Stomach (tissue), 9 donors: Measurements from ENCODE around the gene ERN1. TPM values are rescaled to one million over a fixed set of nuclear protein-coding genes. Genes with fewer than 3 reads are reported as not detected.
A peak's percentile ranks its signal among the peaks of the same experiment; 100 is the strongest.

ENCODE experiments used
- DNase-seq, 2 donors: peaks; one replicate each; pipeline versions ENCODE4 v3.0.0 to v3.0.0-alpha.2; 2013 to 2019
- H3K27ac ChIP-seq, 5 donors: fragments of 200-600 bp in 4 of 5; sonication (generic) in 4 of 5; one replicate each; pipeline ENCODE4 v1.5.1; 2013 to 2019; ENCODE audit warnings: mild to moderate bottlenecking in 1 of 5, moderate library complexity in 1 of 5
- H3K27me3 ChIP-seq, 3 donors: fragments of 200-600 bp; sonication (generic); one replicate each; pipeline ENCODE4 v1.5.1; 2017 to 2019; ENCODE audit warnings: mixed run types in 1 of 3
- H3K36me3 ChIP-seq, 4 donors: fragments of 200-600 bp; sonication (generic); 1 replicate in 3 of 4; 2 replicates in 1 of 4; pipeline ENCODE4 v1.5.1; 2016 to 2019
- H3K4me1 ChIP-seq, 4 donors: fragments of 200-600 bp; sonication (generic); one replicate each; pipeline ENCODE4 v1.5.1; 2016 to 2019
- H3K4me3 ChIP-seq, 4 donors: fragments of 200-600 bp; sonication (generic) in 3 of 4; one replicate each; pipeline ENCODE4 v1.5.1; 2016 to 2019; ENCODE audit warnings: mild to moderate bottlenecking in 1 of 4
- H3K9me3 ChIP-seq, 4 donors: fragments of 200-600 bp; sonication (generic); one replicate each; pipeline ENCODE4 v1.5.1; 2016 to 2019
- EP300 ChIP-seq: sonication (generic); formaldehyde crosslinking; IDR thresholded peaks from one replicate; pipeline ENCODE4 v1.6.1; 2017; ENCODE audit warnings: antibody characterized with exemption
- POLR2A ChIP-seq, 4 donors: fragments of 450-650 bp; IDR thresholded peaks; one replicate each; pipeline ENCODE4 v1.6.1; 2016; ENCODE audit warnings: antibody characterized with exemption in 4 of 4, control low read depth in 2 of 4, mild to moderate bottlenecking in 1 of 4, moderate library complexity in 1 of 4
- POLR2AphosphoS5 ChIP-seq, 3 donors: sonication (generic); formaldehyde crosslinking; IDR thresholded peaks; one replicate each; pipeline ENCODE4 v1.6.1; 2016; ENCODE audit warnings: antibody characterized with exemption in 3 of 3
- WGBS, 5 donors: extraction: QIAGEN DNeasy Blood & Tissue Kit in 3 of 5; methylation state at CpG; one replicate each; pipeline versions ENCODE4 v1.1.5 to v1.1.7; 2013 to 2018; 5-methylcytosine and 5-hydroxymethylcytosine counted together
- intact Hi-C: fragments of 100-400 bp; cut with DNase I; formaldehyde crosslinking; loops from one replicate; pipeline ENCODE4 v1.15.1; 2023; ENCODE audit warnings: low total_unique reads
- polyA plus RNA-seq, 3 donors: library from polyadenylated mRNA; stranded (reverse); fragments of 200-250 nt; gene quantifications; one replicate each; pipeline ENCODE4 v1.2.3, GENCODE V29; 2013
- total RNA-seq, 5 donors: library from RNA; depleted of rRNA; stranded (reverse); fragments of >200 nt; gene quantifications; one replicate each; pipeline versions ENCODE4 v1.1.0 to v1.2.3, GENCODE V29; 2014 to 2016
- TF ChIP-seq, protein P1 (sequence below), 7 experiments: fragments of 450-650 bp in 4 of 7; fragments of 200-600 bp in 3 of 7; sonication (generic) in 3 of 7; IDR thresholded peaks; one replicate each; pipeline ENCODE4 v1.5.1; 2016 to 2019; ENCODE audit warnings: antibody characterized with exemption in 7 of 7, control low read depth in 2 of 7, mild to moderate bottlenecking in 1 of 7
- donor health status: healthy with polysubstance abuse.
- donor health status: Bipolar disorder and iron deficiency.
- donor health status: healthy.

Gene ERN1
- total and polyA plus RNA-seq, 8 donors, result 4.1 to 76.4 (median 28.0) TPM

DNA sequence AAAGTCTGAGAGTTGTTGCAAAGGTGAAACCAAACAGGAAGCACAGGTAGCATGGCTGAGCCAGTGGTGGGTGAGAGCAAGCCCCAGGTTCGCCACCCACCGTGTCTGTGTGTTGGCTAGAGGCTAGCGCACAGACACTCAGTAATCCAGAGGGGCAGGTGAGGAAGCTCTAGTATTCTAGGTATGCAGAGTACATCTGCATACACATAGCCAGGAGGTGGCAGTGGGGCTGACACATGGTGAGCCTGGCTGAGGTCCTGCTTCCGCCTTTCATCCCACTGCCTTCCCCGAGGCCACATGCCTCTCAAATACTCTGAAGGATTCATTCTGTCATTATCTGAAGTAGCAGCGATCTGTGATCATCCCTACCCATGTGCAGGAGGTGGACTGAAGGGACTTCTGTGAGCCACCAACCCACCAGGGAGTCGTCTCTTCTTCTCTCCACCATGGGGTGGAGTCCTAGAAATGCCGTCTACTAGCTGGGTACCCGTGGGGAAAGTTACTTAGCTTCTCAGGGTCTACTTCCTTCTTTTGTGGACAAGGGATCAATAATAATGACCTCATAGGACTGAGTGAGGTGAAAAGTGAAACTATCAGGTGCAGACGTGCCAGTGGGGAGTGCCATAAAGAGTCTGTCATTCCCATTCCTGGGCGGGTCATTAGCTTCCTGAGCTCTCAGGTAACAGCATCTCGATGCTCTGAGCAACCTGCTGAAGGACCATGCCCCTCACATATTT, 73.5 kb downstream of the ERN1 start:
- DNase-seq, result peak in 1 of 2 donors; percentile 54
- WGBS, 5 donors, result 59 to 75% (median 70%) methylated on average over 12 of the region's 12 CpGs
- H3K27ac ChIP-seq, result peak overlapping the region in 1 of 5 donors; percentile 56
- no peak overlapping the region for H3K4me3 ChIP-seq
- TF ChIP-seq POLR2A (IDR thresholded peaks at IDR 0.05), result no peak
- no peak for TF ChIP-seq EP300
- TF ChIP-seq POLR2AphosphoS5 (IDR thresholded peaks at IDR 0.05), result no peak
- TF ChIP-seq, protein P1, sequence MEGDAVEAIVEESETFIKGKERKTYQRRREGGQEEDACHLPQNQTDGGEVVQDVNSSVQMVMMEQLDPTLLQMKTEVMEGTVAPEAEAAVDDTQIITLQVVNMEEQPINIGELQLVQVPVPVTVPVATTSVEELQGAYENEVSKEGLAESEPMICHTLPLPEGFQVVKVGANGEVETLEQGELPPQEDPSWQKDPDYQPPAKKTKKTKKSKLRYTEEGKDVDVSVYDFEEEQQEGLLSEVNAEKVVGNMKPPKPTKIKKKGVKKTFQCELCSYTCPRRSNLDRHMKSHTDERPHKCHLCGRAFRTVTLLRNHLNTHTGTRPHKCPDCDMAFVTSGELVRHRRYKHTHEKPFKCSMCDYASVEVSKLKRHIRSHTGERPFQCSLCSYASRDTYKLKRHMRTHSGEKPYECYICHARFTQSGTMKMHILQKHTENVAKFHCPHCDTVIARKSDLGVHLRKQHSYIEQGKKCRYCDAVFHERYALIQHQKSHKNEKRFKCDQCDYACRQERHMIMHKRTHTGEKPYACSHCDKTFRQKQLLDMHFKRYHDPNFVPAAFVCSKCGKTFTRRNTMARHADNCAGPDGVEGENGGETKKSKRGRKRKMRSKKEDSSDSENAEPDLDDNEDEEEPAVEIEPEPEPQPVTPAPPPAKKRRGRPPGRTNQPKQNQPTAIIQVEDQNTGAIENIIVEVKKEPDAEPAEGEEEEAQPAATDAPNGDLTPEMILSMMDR (IDR thresholded peaks at IDR 0.05), result no peak
- H3K27me3 ChIP-seq, result no peaks in the 10 kb centered on the region
- intact Hi-C loops, result loop anchor here (10.0 kb wide), 1 partner anchor 78 kb away; the partner anchor contains the start of gene ERN1
- no peaks in the 10 kb centered on the region for H3K9me3 ChIP-seq
- H3K36me3 ChIP-seq, result peaks cover 72 to 99% (median 97%) of the 10 kb centered on the region in 4 donors
- peaks cover 0 to 16% (median 0%) of the 10 kb centered on the region in 4 donors for H3K4me1 ChIP-seq

DNA sequence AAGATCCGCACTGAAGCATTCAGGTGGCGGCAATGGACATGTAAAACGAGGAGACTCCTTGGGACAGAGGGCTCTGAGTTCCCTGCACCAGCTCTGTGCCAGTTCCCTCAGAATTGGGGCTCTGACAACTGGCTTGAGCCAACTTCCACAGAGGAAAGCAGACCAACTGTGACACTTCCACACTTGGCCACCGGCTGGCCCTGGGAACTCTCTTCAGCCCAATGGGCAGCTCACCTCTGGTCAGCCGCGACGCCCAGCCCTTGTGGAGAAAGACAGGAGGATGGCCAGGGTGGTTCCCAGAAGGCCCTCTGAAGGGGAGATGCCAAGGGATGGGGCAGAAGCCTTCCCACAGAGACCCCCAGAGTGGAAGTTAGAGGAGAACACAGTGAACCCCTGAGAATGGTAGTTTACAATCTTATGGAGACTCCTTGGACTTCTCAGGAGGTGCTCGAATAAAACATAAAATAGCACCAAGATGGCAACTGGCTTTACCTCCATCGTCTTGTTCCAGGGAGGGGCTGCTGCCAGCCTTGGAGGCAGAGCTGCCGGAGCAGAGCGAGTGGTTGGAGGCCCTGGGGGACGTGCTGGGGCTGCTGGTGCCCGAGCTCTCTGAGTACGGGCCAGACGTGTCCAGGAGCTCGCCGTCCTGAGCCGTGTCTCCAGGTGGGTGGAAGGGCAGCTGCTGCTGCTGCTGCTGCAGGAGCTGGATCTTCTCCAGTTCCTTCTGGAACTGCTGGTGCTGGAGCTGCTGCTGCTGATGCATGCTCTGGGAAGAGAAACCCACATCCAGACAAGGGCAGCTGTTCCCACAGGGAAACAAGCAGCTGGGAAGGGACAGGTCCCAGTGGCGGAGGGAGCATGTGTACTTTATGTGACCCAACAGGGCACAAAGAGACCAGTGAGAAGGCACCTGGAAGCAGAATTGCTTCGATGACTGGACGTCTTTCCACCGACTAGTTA, 74.5 kb downstream of the ERN1 start:
- Histone ChIP-seq H3K4me1 (peaks cover 0 to 6% (median 0%) of the 10 kb centered on the region in 4 donors), H3K27me3 (no peaks in the 10 kb centered on the region), H3K4me3 (no peak overlapping the region), H3K9me3 (no peaks in the 10 kb centered on the region), H3K36me3 (peaks cover 75 to 100% (median 100%) of the 10 kb centered on the region in 4 donors), H3K27ac (peak overlapping the region in 1 of 5 donors; percentile 56)
- WGBS, 5 donors, result 85 to 94% (median 90%) methylated on average over 16 to 22 of the region's 22 CpGs
- TF ChIP-seq, protein P1 (IDR thresholded peaks at IDR 0.05), result no peak
- TF ChIP-seq POLR2A (IDR thresholded peaks at IDR 0.05) (no peak), EP300 (no peak), POLR2AphosphoS5 (IDR thresholded peaks at IDR 0.05) (no peak)
- peak in 1 of 2 donors; percentile 33 for DNase-seq
- intact Hi-C loops, result loop anchor here (10.0 kb wide), 1 partner anchor 79 kb away; the partner anchor contains the start of gene ERN1

DNA sequence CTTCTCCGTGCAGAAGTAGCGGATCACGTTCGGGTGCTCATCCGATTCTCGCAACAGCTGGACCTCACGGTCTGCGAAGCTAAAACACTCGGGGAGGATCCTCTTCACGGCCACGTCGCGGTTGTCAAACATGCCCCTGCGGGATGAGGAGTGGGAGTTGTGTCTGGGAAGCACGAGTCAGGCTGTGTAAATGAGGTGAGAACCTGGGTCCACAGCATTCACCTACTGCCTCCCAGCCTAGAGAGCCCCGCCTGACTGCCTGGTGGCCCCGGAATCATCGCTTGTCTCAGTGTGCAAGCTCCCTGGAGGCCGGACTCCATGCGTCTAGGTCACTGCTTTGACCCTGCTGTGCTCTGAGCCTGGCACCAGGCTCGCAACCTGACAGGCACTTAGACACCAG, 75.6 kb downstream of the ERN1 start:
- WGBS, 5 donors, result 93 to 95% (median 95%) methylated on average over 16 to 21 of the region's 21 CpGs
- H3K27ac ChIP-seq, result no peak overlapping the region
- DNase-seq, result no peak

More for the DNA sequence above, 75.6 kb downstream of the ERN1 start:
- Histone ChIP-seq H3K4me3 (no peak overlapping the region), H3K9me3 (no peaks in the 10 kb centered on the region), H3K36me3 (peaks cover 77 to 100% (median 100%) of the 10 kb centered on the region in 4 donors), H3K27me3 (no peaks in the 10 kb centered on the region), H3K4me1 (no peaks in the 10 kb centered on the region)
- intact Hi-C loops, result loop anchor here (10.0 kb wide), 1 partner anchor 80 kb away; the partner anchor contains the start of gene ERN1
- TF ChIP-seq EP300 (no peak), POLR2A (IDR thresholded peaks at IDR 0.05) (no peak), POLR2AphosphoS5 (IDR thresholded peaks at IDR 0.05) (no peak)
- TF ChIP-seq, protein P1 (IDR thresholded peaks at IDR 0.05), result no peak
